ENCODE measurements around the gene GRAMD4. TPM values are rescaled to one million over a fixed set of nuclear protein-coding genes. Genes with fewer than 3 reads are reported as not detected.
A peak's percentile ranks its signal among the peaks of the same experiment; 100 is the strongest.

GRAMD4 gene
- total RNA-seq, 1 donor from 2014 or later, result 94.0 TPM

GRCh38 chr22:46581538-46582244, 38.5 kb upstream of the GRAMD4 start:
- DNase-seq (peak; percentile 66), ATAC-seq (no peak)
- intact Hi-C loops (cut with micrococcal nuclease), result no loop called here

GRCh38 chr22:46582281-46582933, 37.8 kb upstream of the GRAMD4 start:
- intact Hi-C loops (cut with micrococcal nuclease), result no loop called here
- DNase-seq (peak; percentile 29), ATAC-seq (no peak)

DNA sequence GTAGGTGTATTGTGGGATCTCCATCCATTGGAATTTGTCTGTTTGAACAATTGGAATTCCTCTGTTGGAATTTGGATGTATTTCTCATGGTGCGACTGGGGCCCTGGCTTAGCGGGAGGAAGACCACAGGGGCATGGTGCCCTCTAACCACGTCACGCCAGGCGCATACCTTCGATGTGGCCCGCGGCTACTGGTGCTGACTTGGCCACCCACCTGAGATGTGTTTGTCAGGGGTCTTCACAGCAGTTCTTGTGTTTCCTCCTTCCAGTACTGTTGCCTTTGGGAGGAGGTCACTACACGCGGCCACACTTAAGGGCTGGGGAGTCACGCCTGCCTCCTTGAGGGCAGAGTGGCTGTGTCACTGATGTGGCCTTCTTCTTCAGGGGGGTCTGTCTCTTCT, 36.6 kb upstream of the GRAMD4 start:
- DNase-seq (peak; percentile 29), ATAC-seq (no peak)
- intact Hi-C loops (cut with micrococcal nuclease), result no loop called here

DNA sequence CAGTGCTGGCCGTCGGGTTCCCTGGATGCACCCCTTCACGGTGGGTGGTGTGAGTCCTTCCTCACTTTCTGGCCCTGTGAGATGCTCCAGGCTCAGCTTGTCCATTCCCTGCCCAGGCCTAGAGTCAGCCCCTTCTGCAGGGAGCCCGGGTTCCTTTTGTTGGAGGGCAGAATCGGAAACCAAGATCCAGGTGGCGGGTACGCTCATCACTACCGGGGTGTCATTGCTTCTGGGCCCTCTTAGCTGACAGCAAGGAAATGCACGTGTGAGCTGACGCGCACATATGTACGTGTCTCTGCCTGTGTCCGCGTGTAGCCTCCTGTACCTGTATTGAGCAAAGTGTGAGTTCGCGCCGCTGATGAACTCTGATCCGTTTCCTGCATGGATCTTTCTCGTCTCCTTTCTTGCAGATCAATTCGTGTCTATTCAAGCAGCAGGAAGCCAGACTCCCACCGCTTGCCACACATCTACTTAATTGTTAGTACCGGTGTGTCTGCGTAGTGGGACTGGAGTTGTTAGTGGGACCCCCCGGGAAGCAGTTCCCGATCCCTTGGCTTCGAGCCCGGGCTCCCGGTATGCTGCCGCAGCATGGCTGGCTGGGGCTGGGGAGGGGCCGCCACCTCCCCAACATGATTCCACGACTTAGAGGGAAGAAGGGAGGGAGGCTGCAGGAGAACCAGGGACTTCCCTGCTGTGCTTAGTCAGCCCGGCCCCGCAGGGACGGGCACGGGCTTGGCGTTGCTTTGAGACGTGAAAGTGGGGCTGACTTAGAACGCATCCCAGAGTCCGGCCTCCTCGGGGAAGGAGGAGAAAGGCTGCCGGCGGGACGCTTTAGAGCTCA, 35.9 kb upstream of the GRAMD4 start:
- intact Hi-C loops (cut with micrococcal nuclease), result no loop called here
- peak; percentile 48 for DNase-seq
- no peak for ATAC-seq

DNA sequence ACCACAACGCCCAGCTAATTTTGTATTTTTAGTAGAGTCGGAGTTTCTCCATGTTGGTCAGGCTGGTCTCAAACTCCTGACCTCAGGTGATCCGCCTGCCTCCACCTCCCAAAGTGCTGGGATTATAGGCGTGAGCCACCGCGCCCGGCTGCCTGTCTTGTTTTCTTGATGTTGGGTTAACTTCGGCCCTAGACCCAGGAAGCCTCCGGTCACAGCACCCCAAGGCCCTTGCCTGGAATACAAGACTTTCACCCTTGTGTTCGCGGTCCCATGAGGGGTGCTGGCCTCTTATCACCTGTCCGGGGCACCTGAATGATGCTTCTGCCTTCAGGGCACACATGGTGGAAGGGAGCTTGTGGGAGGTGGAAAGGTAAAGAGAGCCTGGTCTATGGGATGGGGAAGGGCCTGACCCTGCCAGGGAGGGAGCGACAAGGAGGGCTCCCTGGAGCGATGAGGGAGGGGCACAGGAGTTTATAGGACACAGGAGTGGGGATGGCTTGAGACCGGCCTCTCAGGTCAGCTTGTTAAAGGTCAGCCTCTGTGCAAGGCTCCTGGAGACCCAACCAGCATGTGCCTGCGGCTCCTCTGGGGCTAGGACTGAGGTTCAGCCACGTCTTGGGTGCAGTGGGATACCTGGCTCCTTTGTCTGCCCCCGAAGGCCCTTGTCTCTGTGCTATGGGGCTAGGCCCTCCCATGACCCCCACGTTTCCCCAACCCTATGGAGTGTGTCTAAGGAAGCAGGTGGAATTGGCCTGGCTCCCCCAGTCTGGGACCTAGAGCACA, 34.7 kb upstream of the GRAMD4 start:
- DNase-seq (peak; percentile 15), ATAC-seq (no peak)
- intact Hi-C loops (cut with micrococcal nuclease), result no loop called here

- intact Hi-C loops (cut with micrococcal nuclease), result no loop called here
- ATAC-seq (no peak), DNase-seq (no peak)
Measured at GRCh38 chr22:46586123-46586519, 34.1 kb upstream of the GRAMD4 start.

GRCh38 chr22:46586531-46587011, 33.6 kb upstream of the GRAMD4 start:
- ATAC-seq (no peak), DNase-seq (peak; percentile 23)
- intact Hi-C loops (cut with micrococcal nuclease), result no loop called here

GRCh38 chr22:46587061-46587460, 33.1 kb upstream of the GRAMD4 start:
- intact Hi-C loops (cut with micrococcal nuclease), result no loop called here
- no peak for ATAC-seq
- peak; percentile 20 for DNase-seq

DNA sequence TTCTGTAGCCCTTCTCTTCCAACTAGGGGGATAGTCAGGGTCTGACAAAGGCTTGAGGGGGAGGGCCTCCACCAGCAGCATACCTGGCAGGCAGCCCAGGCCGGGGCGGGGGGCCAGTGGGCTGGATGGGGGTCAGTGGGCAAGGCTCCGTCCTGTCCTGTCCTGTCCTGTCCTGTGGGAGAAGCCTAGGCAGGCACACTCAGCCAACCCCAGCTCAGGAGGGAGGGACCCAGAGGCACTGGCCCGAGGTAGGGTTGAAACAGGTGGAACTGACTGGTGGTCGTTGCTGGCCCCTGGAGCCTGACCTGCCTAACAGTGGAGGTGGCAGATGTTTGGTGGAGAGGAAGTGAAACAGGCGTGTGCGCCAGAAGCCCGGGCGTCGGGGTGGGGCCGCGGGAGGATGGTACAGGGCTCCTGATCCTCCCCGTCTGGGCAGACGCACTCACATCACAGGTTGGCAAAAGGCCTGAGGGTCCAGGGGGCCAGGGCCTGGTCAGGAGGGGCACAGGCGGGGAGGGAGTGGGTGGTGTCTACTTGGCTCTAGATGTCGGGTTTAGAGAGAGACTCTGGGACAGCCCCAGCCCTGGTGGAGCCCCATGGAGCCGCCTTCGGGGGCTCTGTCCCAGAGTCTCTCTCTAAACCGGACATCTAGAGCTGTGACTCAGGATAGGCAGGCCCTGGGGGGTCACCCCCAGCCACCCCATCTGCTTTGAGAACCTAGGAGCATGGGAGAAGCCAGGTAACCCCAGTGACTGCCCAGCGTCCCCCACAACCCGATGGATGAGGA, 32.5 kb upstream of the GRAMD4 start:
- DNase-seq (peak; percentile 72), ATAC-seq (peak; percentile 0)
- intact Hi-C loops (cut with micrococcal nuclease), result no loop called here

- ATAC-seq, result peak; percentile 71
- intact Hi-C loops (cut with micrococcal nuclease), result no loop called here
- peak; percentile 81 for DNase-seq
Measured at GRCh38 chr22:46588279-46589140, 31.7 kb upstream of the GRAMD4 start.

GRCh38 chr22:46589141-46589748, 30.9 kb upstream of the GRAMD4 start:
- DNase-seq, result peak; percentile 31
- intact Hi-C loops (cut with micrococcal nuclease), result no loop called here
- ATAC-seq, result no peak

DNA sequence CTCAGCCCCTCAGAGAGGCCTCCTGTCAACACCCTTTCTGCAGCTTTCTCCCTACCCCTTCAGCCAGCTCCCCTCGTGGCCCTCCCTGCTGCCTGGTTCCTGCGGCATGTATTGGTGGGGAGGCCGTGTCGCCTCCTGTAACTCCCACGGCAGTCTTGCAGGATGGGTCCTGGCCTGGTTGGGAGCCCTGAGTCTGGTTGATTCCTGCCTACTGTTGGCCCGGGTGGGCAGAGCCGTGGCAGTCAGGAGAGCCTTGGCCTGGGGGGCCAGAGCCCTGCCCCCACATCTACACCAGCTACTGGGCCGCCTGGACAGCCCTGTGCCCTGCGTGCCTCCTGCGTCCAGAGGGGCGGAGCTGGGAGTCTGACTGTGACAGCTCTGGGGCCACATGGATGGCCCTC, 30.3 kb upstream of the GRAMD4 start:
- peak; percentile 35 for DNase-seq
- no peak for ATAC-seq
- intact Hi-C loops (cut with micrococcal nuclease), result no loop called here

DNA sequence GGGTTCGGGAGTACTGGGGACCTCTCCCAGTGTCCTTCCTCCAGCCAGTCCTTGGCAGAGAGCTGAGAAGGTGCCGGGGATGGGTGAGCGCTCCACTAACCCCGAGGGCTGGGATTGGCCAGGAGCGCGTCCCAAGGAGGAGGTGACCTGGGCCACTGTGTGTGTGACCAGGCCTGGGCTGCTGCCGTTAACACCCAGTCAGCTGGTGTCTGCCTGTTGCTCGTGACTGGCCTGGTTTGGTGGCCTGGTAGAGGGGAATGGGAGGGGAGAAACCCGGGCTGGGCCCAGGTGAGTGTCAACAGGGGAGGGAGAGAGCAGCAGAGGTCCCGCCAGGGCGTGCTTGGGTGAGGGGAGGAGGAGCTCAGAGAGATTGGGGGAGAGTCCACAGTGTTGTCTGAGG, 29.9 kb upstream of the GRAMD4 start:
- ATAC-seq (peak; percentile 77), DNase-seq (peak; percentile 85)
- intact Hi-C loops (cut with micrococcal nuclease), result no loop called here

GRCh38 chr22:46591930-46592329, 28.3 kb upstream of the GRAMD4 start:
- no peak for ATAC-seq
- intact Hi-C loops (cut with micrococcal nuclease), result no loop called here
- peak; percentile 34 for DNase-seq

GRCh38 chr22:46592390-46592872, 27.8 kb upstream of the GRAMD4 start:
- intact Hi-C loops (cut with micrococcal nuclease), result no loop called here
- peak; percentile 75 for DNase-seq
- ATAC-seq, result no peak

DNA sequence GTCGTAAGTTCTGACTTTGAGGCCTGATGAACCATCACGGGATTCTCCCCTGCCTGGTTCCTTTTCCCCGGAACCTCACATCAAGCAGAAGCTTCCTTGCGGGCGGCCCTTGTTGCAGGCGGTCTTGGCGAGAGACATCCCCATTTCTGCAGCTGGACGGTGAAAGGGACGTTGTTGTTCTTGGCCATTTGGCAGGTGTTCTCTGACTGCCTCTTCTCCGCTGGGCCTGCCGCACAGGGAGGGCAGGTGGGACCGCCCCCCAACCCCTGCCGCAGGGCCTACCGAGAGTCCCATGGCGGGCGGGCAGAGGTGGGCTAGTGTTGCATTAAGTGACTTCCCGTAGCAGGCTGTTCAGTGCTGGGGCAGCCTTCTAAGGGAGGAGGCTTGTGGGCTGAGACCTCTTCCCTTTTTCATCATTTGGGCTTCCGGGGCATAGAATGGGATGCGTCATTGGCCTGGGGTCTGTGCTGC, 26.9 kb upstream of the GRAMD4 start:
- intact Hi-C loops (cut with micrococcal nuclease), result no loop called here
- ATAC-seq (no peak), DNase-seq (peak; percentile 57)

All from left ventricle myocardium superior (tissue), 1 donor.